Neuronal stem cell (in vitro differentiated cells): Measurements from ENCODE around the gene RAB40C.

Source experiments
- DNase-seq: peaks from one replicate; pipeline ENCODE4 v3.0.0-alpha.2; 2013; ENCODE audit warnings: low spot score
- H2AFZ ChIP-seq: one replicate; pipeline ENCODE4 v1.6.1; 2013; ENCODE audit warnings: mild to moderate bottlenecking, low read length, inconsistent platforms
- H2AK5ac ChIP-seq: 2 replicates; pipeline ENCODE4 v1.6.1; 2013; ENCODE audit warnings: low read depth, mild to moderate bottlenecking, inconsistent platforms, low read length, moderate library complexity, mixed read lengths
- H2BK120ac ChIP-seq: 2 replicates; pipeline ENCODE4 v1.6.1; 2013; ENCODE audit warnings: low read depth, mild to moderate bottlenecking, inconsistent platforms, low read length, moderate library complexity, mixed read lengths
- H2BK12ac ChIP-seq: one replicate; pipeline ENCODE4 v1.6.1; 2013; ENCODE audit warnings: low read length, inconsistent platforms
- H2BK15ac ChIP-seq: 2 replicates; pipeline ENCODE4 v1.6.1; 2013; ENCODE audit warnings: mild to moderate bottlenecking, low read length, inconsistent platforms, mixed read lengths
- H2BK5ac ChIP-seq: one replicate; pipeline ENCODE4 v1.6.1; 2013; ENCODE audit warnings: inconsistent platforms, mild to moderate bottlenecking, low read length, moderate library complexity
- H3K14ac ChIP-seq: one replicate; pipeline ENCODE4 v1.6.1; 2013; ENCODE audit warnings: low read length, inconsistent platforms
- H3K18ac ChIP-seq: 2 replicates; pipeline ENCODE4 v1.6.1; 2013; ENCODE audit warnings: low read length, inconsistent platforms
- H3K23ac ChIP-seq: 2 replicates; pipeline ENCODE4 v1.6.1; 2013; ENCODE audit warnings: low read depth, mild to moderate bottlenecking, mixed read lengths, low read length, inconsistent platforms; ENCODE audit not compliant: poor library complexity
- H3K27ac ChIP-seq: replicated peaks from 3 replicates; pipeline ENCODE4 v1.5.1; 2013; ENCODE audit warnings: low read length, inconsistent platforms
- H3K27me3 ChIP-seq, 3 experiments: 2 replicates each; pipeline ENCODE4 v1.6.1; 2013; ENCODE audit warnings: low read length in 3 of 3, mild to moderate bottlenecking in 2 of 3, inconsistent platforms in 1 of 3, low read depth in 1 of 3, mixed read lengths in 1 of 3, moderate library complexity in 1 of 3; ENCODE audit not compliant: control insufficient read depth in 3 of 3, insufficient read depth in 3 of 3
- H3K36me3 ChIP-seq, 2 donors: replicated peaks in 1 of 2; 2 replicates each; pipeline ENCODE4 v1.6.1; 2013; ENCODE audit warnings: low read length in 2 of 2; ENCODE audit not compliant: control insufficient read depth in 2 of 2, insufficient read depth in 2 of 2
- H3K4ac ChIP-seq: 2 replicates; pipeline ENCODE4 v1.6.1; 2013; ENCODE audit warnings: inconsistent platforms, mild to moderate bottlenecking, low read length, moderate library complexity
- H3K4me1 ChIP-seq, 2 donors: 1 replicate in 1 of 2; 2 replicates in 1 of 2; pipeline ENCODE4 v1.6.1; 2013; ENCODE audit warnings: low read length in 2 of 2, low read depth in 1 of 2; ENCODE audit not compliant: control insufficient read depth in 2 of 2, insufficient read depth in 1 of 2
- H3K4me2 ChIP-seq: one replicate; pipeline ENCODE4 v1.6.1; 2013; ENCODE audit warnings: mild to moderate bottlenecking, low read length, inconsistent platforms; ENCODE audit not compliant: insufficient read depth, poor library complexity, severe bottlenecking
- H3K4me3 ChIP-seq, 2 donors: 2 replicates each; pipeline ENCODE4 v1.5.1; 2013; ENCODE audit warnings: low read length in 2 of 2, mild to moderate bottlenecking in 2 of 2, inconsistent platforms in 1 of 2, moderate library complexity in 1 of 2
- H3K79me1 ChIP-seq: one replicate; pipeline ENCODE4 v1.6.1; 2013; ENCODE audit warnings: low read depth, mild to moderate bottlenecking, inconsistent platforms, low read length, moderate library complexity
- H3K9ac ChIP-seq: one replicate; pipeline ENCODE4 v1.6.1; 2013; ENCODE audit warnings: mild to moderate bottlenecking, low read depth, low read length, inconsistent platforms; ENCODE audit not compliant: poor library complexity
- H3K9me3 ChIP-seq, 2 donors: replicated peaks in 1 of 2; 2 replicates each; pipeline versions ENCODE3 to v1.6.1; 2013; ENCODE audit warnings: low read length in 2 of 2, mild to moderate bottlenecking in 2 of 2, inconsistent platforms in 1 of 2, low read depth in 1 of 2, mixed read lengths in 1 of 2, moderate library complexity in 1 of 2; ENCODE audit not compliant: control insufficient read depth in 2 of 2, insufficient read depth in 1 of 2
- H4K8ac ChIP-seq: one replicate; pipeline ENCODE4 v1.6.1; 2013; ENCODE audit warnings: low read depth, mild to moderate bottlenecking, inconsistent platforms, low read length, moderate library complexity
- H4K91ac ChIP-seq: one replicate; pipeline ENCODE4 v1.6.1; 2013; ENCODE audit warnings: low read length, low read depth, mild to moderate bottlenecking, inconsistent platforms; ENCODE audit not compliant: poor library complexity
- WGBS, 2 donors: extraction: QIAGEN DNeasy Blood & Tissue Kit; methylation state at CpG; one replicate each; pipeline ENCODE4 v1.1.7; 2013; ENCODE audit warnings: missing lambda C conversion rate in 2 of 2, mixed read lengths in 1 of 2; ENCODE audit not compliant: insufficient read length in 2 of 2, insufficient replicate concordance in 1 of 2; ENCODE audit errors: extremely low coverage in 2 of 2; 5-methylcytosine and 5-hydroxymethylcytosine counted together

The RAB40C gene

DNA sequence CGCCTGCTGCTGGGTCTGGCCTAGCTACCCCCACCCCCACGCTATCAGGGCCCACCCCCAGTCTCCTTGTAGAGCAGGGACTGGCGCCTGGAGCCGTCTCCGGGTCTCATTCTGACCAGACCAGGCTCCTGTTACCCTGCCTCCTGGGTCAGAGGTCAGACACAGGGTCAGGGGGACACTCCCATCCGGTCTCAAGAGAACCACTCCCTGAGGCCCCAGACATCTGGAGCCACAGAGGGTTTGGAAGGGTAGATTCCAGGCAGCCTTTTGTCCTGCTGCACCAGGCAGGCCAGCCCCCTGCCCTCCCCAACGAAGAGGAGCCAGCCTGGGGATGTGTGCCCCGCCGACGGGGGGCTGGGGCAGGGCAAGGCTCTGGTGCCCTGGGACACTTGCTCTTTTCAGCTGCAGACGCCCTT lies 40.0 kb downstream of the RAB40C start:
- H4K8ac ChIP-seq: peak overlapping the region; percentile 97
- H3K27ac ChIP-seq: peak overlapping the region; percentile 99
- H2BK120ac ChIP-seq: peak overlapping the region; percentile 95
- H3K79me1 ChIP-seq: peaks cover 12% of the 10 kb centered on the region
- H3K9me3 ChIP-seq: no peaks in the 10 kb centered on the region
- no CpG with 5 or more reads among the region's 11 CpGs for WGBS, 2 donors
- H4K91ac ChIP-seq: peak overlapping the region; percentile 97
- H3K14ac ChIP-seq: peak overlapping the region; percentile 84
- peak overlapping the region; percentile 90 for H3K4me2 ChIP-seq
- H3K9ac ChIP-seq: peak overlapping the region; percentile 89
- H3K23ac ChIP-seq: peak overlapping the region; percentile 80
- H2BK12ac ChIP-seq: peak overlapping the region; percentile 18
- H3K27me3 ChIP-seq: peaks cover 0 to 1% (median 0%) of the 10 kb centered on the region in 3 experiments
- H2AK5ac ChIP-seq: peak overlapping the region; percentile 99
- peak overlapping the region; percentile 81 for H2AFZ ChIP-seq
- H2BK15ac ChIP-seq: peak overlapping the region; percentile 88
- peak overlapping the region; percentile 100 for H3K18ac ChIP-seq
- peak; percentile 93 for DNase-seq
- peak overlapping the region; percentile 99 for H2BK5ac ChIP-seq
- H3K36me3 ChIP-seq: peaks cover 15 to 55% of the 10 kb centered on the region in 2 donors
- peaks cover 25 to 31% of the 10 kb centered on the region in 2 donors for H3K4me1 ChIP-seq
- H3K4me3 ChIP-seq: peak overlapping the region; percentile 3 to 57
- peak overlapping the region; percentile 90 for H3K4ac ChIP-seq

DNA sequence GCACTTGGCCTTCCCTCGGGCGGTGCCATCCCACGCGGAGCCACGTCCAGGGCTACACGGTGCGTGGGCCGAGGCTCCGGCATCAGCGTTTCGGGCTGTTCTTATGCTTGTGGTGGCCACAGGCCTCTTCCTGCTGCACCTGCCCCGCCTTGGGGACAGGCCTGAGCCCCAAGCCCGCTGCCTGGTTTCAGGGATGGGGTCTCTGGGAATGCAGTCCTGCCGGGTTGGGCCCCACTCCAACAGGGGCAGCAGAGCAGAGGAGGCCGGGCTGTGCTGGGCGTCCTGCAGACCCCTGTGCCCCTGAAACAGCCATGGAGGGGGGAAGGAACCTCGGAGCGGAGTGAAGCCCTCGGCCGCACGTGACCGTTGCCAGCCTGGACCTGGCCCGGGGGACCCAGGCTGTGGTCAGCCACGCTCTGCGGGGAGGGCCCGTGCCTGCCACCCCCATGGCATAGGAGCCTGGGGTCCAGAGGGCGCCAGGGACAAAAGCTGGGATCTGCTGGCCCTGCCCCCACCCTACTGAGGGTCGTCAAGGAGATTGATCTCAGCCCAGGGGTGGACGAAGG lies 40.5 kb downstream of the RAB40C start:
- H3K9me3 ChIP-seq: no peaks in the 10 kb centered on the region
- H3K9ac ChIP-seq: peak overlapping the region; percentile 89
- peaks cover 25 to 32% of the 10 kb centered on the region in 2 donors for H3K4me1 ChIP-seq
- peak overlapping the region; percentile 18 for H2BK12ac ChIP-seq
- peaks cover 17% of the 10 kb centered on the region for H3K79me1 ChIP-seq
- H3K36me3 ChIP-seq: peaks cover 15 to 56% of the 10 kb centered on the region in 2 donors
- DNase-seq: no peak
- H3K4ac ChIP-seq: peak overlapping the region; percentile 90
- peak overlapping the region; percentile 99 for H3K27ac ChIP-seq
- peak overlapping the region; percentile 95 for H2BK120ac ChIP-seq
- no CpG with 5 or more reads among the region's 29 CpGs for WGBS, 2 donors
- H3K27me3 ChIP-seq: peaks cover 0 to 1% (median 0%) of the 10 kb centered on the region in 3 experiments
- peak overlapping the region; percentile 31 for H2AFZ ChIP-seq
- peak overlapping the region; percentile 80 for H3K23ac ChIP-seq
- peak overlapping the region; percentile 95 for H2AK5ac ChIP-seq
- H3K4me3 ChIP-seq: peak overlapping the region; percentile 3 to 57
- H4K8ac ChIP-seq: peak overlapping the region; percentile 97
- H2BK5ac ChIP-seq: peak overlapping the region; percentile 99
- H3K14ac ChIP-seq: peak overlapping the region; percentile 84
- peak overlapping the region; percentile 100 for H3K18ac ChIP-seq
- H4K91ac ChIP-seq: peak overlapping the region; percentile 97
- H2BK15ac ChIP-seq: peak overlapping the region; percentile 87
- H3K4me2 ChIP-seq: peak overlapping the region; percentile 90

DNA sequence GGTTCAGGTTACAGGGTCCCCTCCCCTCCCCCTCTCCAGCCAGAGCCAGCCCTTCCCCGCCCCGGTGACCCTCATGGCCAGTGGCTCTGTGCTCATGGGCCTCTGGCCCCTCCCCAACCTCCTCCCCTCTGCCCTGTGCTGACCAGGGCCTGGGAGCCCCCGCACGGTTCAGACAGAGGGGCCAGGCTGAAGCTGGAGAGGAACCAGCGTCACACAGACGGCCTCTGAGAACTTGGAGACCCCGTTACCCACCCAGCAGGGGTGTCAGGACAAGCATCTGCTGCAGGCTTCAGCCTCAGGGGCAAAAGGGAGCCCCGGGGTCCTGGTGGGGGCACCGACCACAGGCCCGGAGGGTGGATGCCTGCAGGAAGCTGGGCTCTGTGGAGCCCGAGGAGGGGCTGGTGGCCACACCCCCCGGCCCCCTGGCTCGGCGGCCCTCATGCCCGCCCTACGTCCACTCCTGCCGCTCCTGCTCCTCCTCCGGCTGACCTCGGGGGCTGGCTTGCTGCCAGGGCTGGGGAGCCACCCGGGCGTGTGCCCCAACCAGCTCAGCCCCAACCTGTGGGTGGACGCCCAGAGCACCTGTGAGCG lies 41.0 kb downstream of the RAB40C start, which contains the start of gene WFIKKN1:
TSS of gene WFIKKN1 (plus strand) at position 171 of the 591 bp plus-strand sequence. CDS start at position 440, 269 bp downstream.
- Histone ChIP-seq H2BK120ac (peak within 1 kb of the TSS; percentile 95), H3K27me3 (peaks cover 0 to 1% (median 0%) of the 10 kb centered on the region in 3 experiments), H3K4ac (peak within 1 kb of the TSS; percentile 95), H3K9me3 (no peaks in the 10 kb centered on the region), H3K27ac (peak within 1 kb of the TSS; percentile 99), H2AFZ (peak within 1 kb of the TSS; percentile 83), H2BK12ac (peak within 1 kb of the TSS; percentile 99), H3K9ac (peak within 1 kb of the TSS; percentile 96), H3K23ac (peak within 1 kb of the TSS; percentile 85), H3K4me3 (peak within 1 kb of the TSS; percentile 57 to 79), H3K4me1 (peaks cover 28 to 35% of the 10 kb centered on the region in 2 donors), H2BK5ac (peak within 1 kb of the TSS; percentile 99), H3K79me1 (peaks cover 20% of the 10 kb centered on the region), H2BK15ac (peak within 1 kb of the TSS; percentile 87), H3K4me2 (peak within 1 kb of the TSS; percentile 90), H4K91ac (peak within 1 kb of the TSS; percentile 97), H3K18ac (peak within 1 kb of the TSS; percentile 100), H3K36me3 (peaks cover 15 to 50% of the 10 kb centered on the region in 2 donors), H2AK5ac (peak within 1 kb of the TSS; percentile 100), H3K14ac (peak within 1 kb of the TSS; percentile 84), H4K8ac (peak within 1 kb of the TSS; percentile 97)
- WGBS, 2 donors: no CpG with 5 or more reads among the region's 23 CpGs
- peak; percentile 93 for DNase-seq
